HEK293 (cell line): ENCODE results near the gene FTH1.

Experiments
- CTCF ChIA-PET: fragments of 350-600 bp; formaldehyde crosslinking; extraction: SDS; loops from one replicate; lab custom pipeline; 2021; ENCODE audit warnings: antibody characterized with exemption; lab: Yijun Ruan, JAX
- POLR2A ChIA-PET: fragments of 300-600 bp; formaldehyde crosslinking; extraction: SDS; loops from one replicate; lab custom pipeline; 2020; ENCODE audit warnings: antibody characterized with exemption, inconsistent platforms; lab: Yijun Ruan, JAX
- H3K27ac ChIP-seq: fragments of 200-500 bp; sonication (Bioruptor generic); 2 replicates; pipeline ENCODE4 v1.5.1; 2014; ENCODE audit warnings: low read depth, low read length, control low read depth, inconsistent platforms; ENCODE audit errors: extremely low read depth
- H3K36me3 ChIP-seq, 2 experiments: fragments of 200-500 bp in 1 of 2; sonication (Bioruptor generic) in 1 of 2; 1 replicate in 1 of 2; 2 replicates in 1 of 2; pipeline ENCODE4 v1.5.1; 2014 to 2017; ENCODE audit warnings: inconsistent platforms in 2 of 2, low read length in 2 of 2; ENCODE audit not compliant: control insufficient read depth in 2 of 2, insufficient read depth in 1 of 2
- H3K4me1 ChIP-seq: fragments of 200-500 bp; sonication (Bioruptor generic); 2 replicates; pipeline ENCODE4 v1.5.1; 2014; ENCODE audit warnings: mild to moderate bottlenecking, low read length, inconsistent platforms; ENCODE audit not compliant: control insufficient read depth, insufficient read depth
- H3K4me3 ChIP-seq: 2 replicates; pipeline ENCODE4 v1.5.1; 2011; ENCODE audit warnings: low read depth, mild to moderate bottlenecking, control low read depth, low read length, moderate library complexity
- H3K9me3 ChIP-seq: fragments of 200-500 bp; sonication (Bioruptor generic); 2 replicates; pipeline ENCODE4 v1.5.1; 2014; ENCODE audit warnings: low read depth, low read length, inconsistent platforms; ENCODE audit not compliant: control insufficient read depth, insufficient read depth
- FEZF1 ChIP-seq: fragments of 450-650 bp; formaldehyde crosslinking; IDR thresholded peaks from 2 replicates; pipeline ENCODE4 v1.5.1; 2016; ENCODE audit warnings: missing biosample characterization, missing genetic modification characterization
- PBX3 ChIP-seq: sonication (generic); formaldehyde crosslinking; IDR thresholded peaks from 2 replicates; pipeline ENCODE4 v1.8.1; 2022; ENCODE audit warnings: mild to moderate bottlenecking, moderate library complexity, missing genetic modification reagents
- REST ChIP-seq: fragments of 450-650 bp; formaldehyde crosslinking; IDR thresholded peaks from 2 replicates; pipeline ENCODE4 v1.5.1; 2016; ENCODE audit warnings: missing biosample characterization, missing genetic modification characterization
- SP7 ChIP-seq: fragments of 450-650 bp; formaldehyde crosslinking; IDR thresholded peaks from 2 replicates; pipeline ENCODE4 v1.5.1; 2016; ENCODE audit warnings: missing biosample characterization, missing genetic modification characterization
- YY2 ChIP-seq: fragments of 450-650 bp; formaldehyde crosslinking; IDR thresholded peaks from 2 replicates; pipeline ENCODE4 v1.5.1; 2016; ENCODE audit warnings: missing biosample characterization, missing genetic modification characterization
- ZBTB11 ChIP-seq: fragments of 450-650 bp; formaldehyde crosslinking; conservative IDR thresholded peaks from 2 replicates; pipeline ENCODE4 v1.5.1; 2016; ENCODE audit warnings: low read depth, missing biosample characterization, missing genetic modification characterization
- ZBTB20 ChIP-seq: fragments of 450-650 bp; formaldehyde crosslinking; IDR thresholded peaks from 2 replicates; pipeline ENCODE4 v1.5.1; 2016; ENCODE audit warnings: missing biosample characterization, missing genetic modification characterization
- ZBTB44 ChIP-seq: fragments of 450-650 bp; IDR thresholded peaks from 2 replicates; pipeline ENCODE4 v1.5.1; 2018; ENCODE audit warnings: missing biosample characterization, mild to moderate bottlenecking, missing genetic modification characterization
- ZBTB48 ChIP-seq: fragments of 450-650 bp; formaldehyde crosslinking; IDR thresholded peaks from 2 replicates; pipeline ENCODE4 v1.5.1; 2016; ENCODE audit warnings: missing biosample characterization, missing genetic modification characterization
- ZNF23 ChIP-seq: fragments of 450-650 bp; formaldehyde crosslinking; IDR thresholded peaks from 2 replicates; pipeline ENCODE4 v1.5.1; 2016; ENCODE audit warnings: missing biosample characterization, missing genetic modification characterization, borderline replicate concordance
- ZNF398 ChIP-seq: fragments of 450-650 bp; formaldehyde crosslinking; IDR thresholded peaks from 2 replicates; pipeline ENCODE4 v1.5.1; 2017; ENCODE audit warnings: missing biosample characterization, missing genetic modification characterization
- ZNF558 ChIP-seq: fragments of 450-650 bp; formaldehyde crosslinking; IDR thresholded peaks from 2 replicates; pipeline ENCODE4 v1.5.1; 2016; ENCODE audit warnings: missing biosample characterization, missing genetic modification characterization
- ZNF610 ChIP-seq: fragments of 450-650 bp; formaldehyde crosslinking; IDR thresholded peaks from 2 replicates; pipeline ENCODE4 v1.5.1; 2016; ENCODE audit warnings: missing biosample characterization, missing genetic modification characterization, borderline replicate concordance
- ZNF660 ChIP-seq: fragments of 450-650 bp; IDR thresholded peaks from 2 replicates; pipeline ENCODE4 v1.5.1; 2018; ENCODE audit warnings: missing biosample characterization, mild to moderate bottlenecking, missing genetic modification characterization
- ZSCAN18 ChIP-seq: fragments of 450-650 bp; formaldehyde crosslinking; IDR thresholded peaks from 2 replicates; pipeline ENCODE4 v1.5.1; 2016; ENCODE audit warnings: missing biosample characterization, missing genetic modification characterization
- ZSCAN23 ChIP-seq: fragments of 450-650 bp; formaldehyde crosslinking; IDR thresholded peaks from 2 replicates; pipeline ENCODE4 v1.5.1; 2016; ENCODE audit warnings: missing biosample characterization, missing genetic modification characterization
- ZSCAN30 ChIP-seq: fragments of 450-650 bp; IDR thresholded peaks from 2 replicates; pipeline ENCODE4 v1.5.1; 2018; ENCODE audit warnings: missing biosample characterization, mild to moderate bottlenecking, missing genetic modification characterization, moderate library complexity

Gene FTH1

GRCh38 chr11:61972112-61972671 lies 4.8 kb upstream of the FTH1 start (continued):
- TF ChIP-seq REST (tag by site-specific recombination) (no peak), ZSCAN18 (no peak), YY2 (tag by site-specific recombination) (no peak), ZBTB20 (tag by site-specific recombination) (no peak), ZBTB11 (tag by site-specific recombination) (no peak), FEZF1 (tag by site-specific recombination) (no peak)
- TF ChIP-seq, all 188 proteins: peak for 0

GRCh38 chr11:61971248-61972111 lies 4.0 kb upstream of the FTH1 start:
- peaks cover 0 to 4% of the 10 kb centered on the region in 2 experiments; a peak in 1 of 3 replicates for H3K36me3 ChIP-seq
- 0 out of 2 replicates have a peak, but pooled peaks cover 5% of the 10 kb centered on the region for H3K4me1 ChIP-seq
- H3K27ac ChIP-seq = peak overlapping the region; percentile 21; the same call in 1 of the 2 replicates
- no peak overlapping the region for H3K4me3 ChIP-seq
- no peaks in the 10 kb centered on the region for H3K9me3 ChIP-seq
- CTCF ChIA-PET = interaction anchor here (0.5 to 2.0 kb wide), 6 partner anchors 57 to 238 kb away, joined by 3 to 5 read pairs (median 3); no protein-coding TSS in a partner anchor
- POLR2A ChIA-PET = interaction anchor here (0.7 to 1.8 kb wide), 5 partner anchors 10 to 620 kb away, joined by 3 to 7 read pairs (median 4); partner anchors contain the start of gene TUT1
- TF ChIP-seq ZNF610 (no peak), ZSCAN30 (tag by site-specific recombination) (peak; percentile 63; the same call in 1 of the 2 replicates), ZNF558 (0 out of 2 replicates have a peak, but pooled peaks have one; percentile 23), ZSCAN23 (tag by site-specific recombination) (no peak), PBX3 (CRISPR knock-in tag) (no peak), SP7 (peak; percentile 55), ZNF660 (peak; percentile 66; the same call in 1 of the 2 replicates), ZNF398 (peak; percentile 97), ZBTB44 (tag by site-specific recombination) (peak; percentile 35; the same call in 1 of the 2 replicates), ZBTB48 (tag by site-specific recombination) (peak; percentile 41; the same call in 1 of the 2 replicates), ZNF23 (tag by site-specific recombination) (no peak)
